ENCODE data around the gene SLC33A1.

Gene SLC33A1

DNA sequence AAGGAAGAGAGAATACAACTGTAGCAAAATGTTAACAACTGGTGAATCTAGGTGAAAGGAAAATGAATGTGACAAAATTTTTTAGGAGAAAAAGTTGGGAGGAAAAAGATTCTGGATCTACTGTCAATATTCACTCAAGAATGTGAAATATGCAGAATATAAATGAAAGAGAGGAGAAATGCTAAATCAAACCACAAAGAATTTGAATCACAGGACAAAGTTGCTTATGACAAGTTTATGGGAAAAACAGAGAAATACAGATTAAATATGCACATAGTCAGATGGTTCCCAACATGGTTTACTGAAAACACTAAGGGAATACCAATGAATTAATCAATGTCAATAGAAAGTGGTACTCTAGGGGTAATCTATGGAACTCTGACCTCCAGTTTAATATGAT, 75.8 kb downstream of the SLC33A1 start:
- H3K4me1 ChIP-seq (ENCODE audit: control insufficient read depth, low read depth, low read length), result no peaks in the 10 kb centered on the region
- H3K27me3 ChIP-seq (ENCODE audit: control insufficient read depth, insufficient read depth, low read length), result no peaks in the 10 kb centered on the region
- H3K9ac ChIP-seq (ENCODE audit: low read length), result no peak overlapping the region
- H3K4me3 ChIP-seq (ENCODE audit: low read length), result no peak overlapping the region
- H3K36me3 ChIP-seq (ENCODE audit: control insufficient read depth, low read depth, low read length), result no peaks in the 10 kb centered on the region
- H3K9me3 ChIP-seq (ENCODE audit: control insufficient read depth, low read depth, low read length), result no peaks in the 10 kb centered on the region
- no peak overlapping the region for H3K27ac ChIP-seq (ENCODE audit: low read length)

DNA sequence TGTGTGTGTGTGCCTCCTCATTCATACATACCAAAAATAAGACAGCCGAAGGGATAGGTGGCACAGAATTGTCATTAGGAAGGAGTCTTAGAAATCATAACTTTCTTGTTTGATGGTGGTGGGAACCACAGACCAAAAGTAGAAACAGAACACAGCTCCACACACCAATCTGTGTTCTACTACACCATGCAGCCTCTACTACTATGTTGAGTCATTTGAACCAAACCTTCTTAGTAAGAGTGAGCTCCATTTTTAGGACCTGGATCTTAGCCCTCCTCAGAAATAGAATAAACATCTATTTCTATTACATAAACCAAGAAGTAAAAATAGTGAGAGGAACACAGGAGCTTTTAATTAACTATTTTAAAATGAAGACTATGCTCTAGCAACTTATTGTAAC, 81.4 kb downstream of the SLC33A1 start:
- H3K4me3 ChIP-seq (ENCODE audit: low read length), result no peak overlapping the region
- no peaks in the 10 kb centered on the region for H3K36me3 ChIP-seq (ENCODE audit: control insufficient read depth, low read depth, low read length)
- no peak overlapping the region for H3K9ac ChIP-seq (ENCODE audit: low read length)
- no peak overlapping the region for H3K27ac ChIP-seq (ENCODE audit: low read length)
- peaks cover 8% of the 10 kb centered on the region for H3K9me3 ChIP-seq (ENCODE audit: control insufficient read depth, low read depth, low read length)
- H3K4me1 ChIP-seq (ENCODE audit: control insufficient read depth, low read depth, low read length), result no peaks in the 10 kb centered on the region
- H3K27me3 ChIP-seq (ENCODE audit: control insufficient read depth, insufficient read depth, low read length), result no peaks in the 10 kb centered on the region

DNA sequence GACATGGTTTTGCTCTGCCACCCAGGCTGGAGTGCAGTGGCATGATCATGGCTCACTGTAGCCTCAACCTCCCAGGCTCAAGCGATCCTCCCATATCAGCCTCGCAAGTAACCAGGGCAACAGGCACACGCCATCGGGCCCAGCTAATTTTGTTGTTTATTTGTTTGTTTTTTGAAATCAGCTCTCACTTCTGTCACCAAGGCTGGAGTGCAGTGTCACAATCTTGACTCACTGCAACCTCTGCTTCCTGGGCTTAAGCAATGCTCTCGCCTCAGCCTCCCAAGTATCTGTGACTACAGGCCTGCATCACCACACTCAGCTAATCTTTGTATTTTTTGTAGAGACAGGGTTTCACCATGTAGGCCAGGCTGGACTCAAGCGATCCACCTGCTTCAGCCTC, 83.1 kb downstream of the SLC33A1 start:
- H3K9me3 ChIP-seq (ENCODE audit: control insufficient read depth, low read depth, low read length), result peaks cover 8% of the 10 kb centered on the region
- no peak overlapping the region for H3K4me3 ChIP-seq (ENCODE audit: low read length)
- no peak overlapping the region for H3K27ac ChIP-seq (ENCODE audit: low read length)
- no peaks in the 10 kb centered on the region for H3K27me3 ChIP-seq (ENCODE audit: control insufficient read depth, insufficient read depth, low read length)
- H3K9ac ChIP-seq (ENCODE audit: low read length), result no peak overlapping the region
- H3K36me3 ChIP-seq (ENCODE audit: control insufficient read depth, low read depth, low read length), result no peaks in the 10 kb centered on the region
- no peaks in the 10 kb centered on the region for H3K4me1 ChIP-seq (ENCODE audit: control insufficient read depth, low read depth, low read length)
